ENCODE results near the gene ATP9B. TPM values are rescaled to one million over a fixed set of nuclear protein-coding genes. Genes with fewer than 3 reads are reported as not detected.

Gene ATP9B
- total RNA-seq, 8 experiments from 2014 or later: 15.6 to 44.1 (median 21.6) TPM

DNA sequence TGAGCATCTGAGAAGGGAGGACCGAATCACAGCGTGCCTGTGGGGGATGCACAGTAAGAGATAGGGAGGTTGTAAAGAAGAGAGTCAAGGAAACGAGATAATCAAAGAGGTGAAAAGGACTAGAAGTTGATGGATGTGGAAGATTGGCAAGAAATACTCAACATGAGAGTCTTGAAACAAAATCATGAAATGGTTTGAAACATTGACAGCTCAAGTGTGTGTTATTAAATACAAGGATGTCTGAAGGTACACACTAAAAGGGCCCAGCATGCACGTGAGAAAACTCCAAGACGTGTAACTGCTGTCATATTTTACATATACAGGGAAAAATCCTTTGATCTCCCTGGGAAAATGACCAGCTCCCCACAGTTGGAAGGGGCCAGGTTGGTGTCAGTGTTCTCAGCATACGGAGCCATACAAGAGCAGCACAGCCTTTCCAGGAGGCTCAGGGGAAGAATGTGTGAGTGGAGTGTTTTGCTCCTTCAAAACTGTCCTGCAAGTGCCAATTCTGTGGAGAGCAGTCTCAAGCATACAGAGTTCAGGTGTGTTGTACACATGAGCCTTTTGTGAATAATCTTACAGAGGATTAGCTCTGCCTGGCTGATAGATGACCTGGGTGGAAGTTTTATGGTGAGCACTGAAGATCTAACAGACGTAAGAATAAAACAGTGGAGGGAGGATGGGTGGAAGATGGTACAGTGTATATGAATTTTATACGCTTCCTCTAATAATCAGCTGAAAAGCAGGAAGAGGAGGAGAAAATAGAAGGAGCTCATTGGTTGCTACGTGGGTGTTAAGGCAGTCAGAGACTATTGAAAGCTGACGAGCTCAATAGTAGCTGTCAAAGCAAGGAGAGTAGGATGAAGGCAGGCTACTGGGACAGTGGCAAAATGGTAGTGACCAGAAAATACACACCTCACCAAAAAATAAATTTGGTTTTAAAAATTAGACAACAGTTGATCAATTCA lies 126.8 kb downstream of the ATP9B start:
- WGBS, 10 experiments: 80 to 100% (median 88%) methylated on average over 1 to 10 of the region's 10 CpGs
- Histone ChIP-seq H3K27ac (no peak overlapping the region), H3K4me3 (no peak overlapping the region), H3K4me1 (replicated peaks in 1 of 2) (no peaks in the 10 kb centered on the region)
- peak in 1 of 8 experiments; percentile 21 for ATAC-seq (replicated peaks in 6 of 8)
- in situ Hi-C loops (cut with MboI; ENCODE audit: low pct_unique_long_range_greater_than_20kb in 2 of 9, low sequenced_read_pairs in 9 of 9, unreplicated experiment in 9 of 9): no loop called here

DNA sequence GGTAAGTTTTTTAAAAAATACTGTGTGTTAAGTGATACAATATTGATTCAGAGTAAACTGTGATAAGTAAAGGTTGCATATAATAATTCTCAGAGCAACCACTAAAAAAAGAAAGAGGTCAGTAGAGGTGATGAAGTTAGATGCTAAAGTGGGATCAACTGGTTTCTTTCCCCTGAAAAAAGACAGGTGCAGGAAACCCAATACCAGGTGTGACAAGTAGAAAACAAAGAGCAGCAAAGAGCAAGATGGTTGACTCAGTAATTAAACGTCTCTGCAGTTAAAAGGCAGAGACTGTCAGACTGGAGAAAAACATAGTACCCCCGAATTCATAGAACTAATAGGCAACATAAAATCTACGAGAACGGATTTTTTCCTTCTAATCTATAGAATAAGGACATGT lies 128.3 kb downstream of the ATP9B start:
- ATAC-seq (replicated peaks in 6 of 8): no peak
- in situ Hi-C loops (cut with MboI; ENCODE audit: low pct_unique_long_range_greater_than_20kb in 2 of 9, low sequenced_read_pairs in 9 of 9, unreplicated experiment in 9 of 9): no loop called here
- 78 to 100% (median 91%) methylated on average over 3 to 4 of the region's 4 CpGs; no CpG with 5 or more reads in 2 of the 10 experiments for WGBS, 10 experiments
- Histone ChIP-seq H3K27ac (no peak overlapping the region), H3K4me3 (no peak overlapping the region), H3K4me1 (replicated peaks in 1 of 2) (no peaks in the 10 kb centered on the region)

DNA sequence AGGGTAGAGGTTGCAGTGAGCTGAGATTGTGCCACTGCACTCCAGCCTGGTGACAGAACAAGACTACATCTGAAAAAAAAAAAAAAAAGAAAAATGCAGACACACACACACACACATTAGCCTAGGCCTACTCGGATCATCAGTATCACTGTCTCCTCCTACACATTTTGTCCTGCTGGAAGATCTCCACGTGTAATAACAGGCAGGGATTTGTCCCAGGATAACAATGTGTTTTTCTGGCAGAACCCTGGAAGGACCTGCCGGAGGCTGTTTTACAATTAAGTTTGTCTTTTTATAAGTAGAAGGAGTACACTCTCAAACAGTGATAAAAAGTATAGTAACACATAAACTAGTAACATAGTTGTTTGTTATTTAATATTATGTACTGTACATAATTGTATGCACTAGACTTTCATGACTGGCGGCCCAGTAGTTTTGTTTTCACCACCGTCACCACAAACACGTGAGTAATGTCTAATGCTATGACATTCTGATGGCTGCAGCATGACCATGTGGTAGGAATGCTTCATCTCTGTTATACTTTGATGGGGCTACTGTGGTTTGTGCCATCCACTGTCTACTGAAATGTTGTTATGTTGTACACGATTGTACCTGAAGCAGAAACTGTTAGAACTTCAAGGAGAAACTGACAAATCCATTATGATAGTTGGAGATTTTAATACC lies 130.6 kb downstream of the ATP9B start:
- Histone ChIP-seq H3K4me3 (no peak overlapping the region), H3K27ac (no peak overlapping the region), H3K4me1 (replicated peaks in 1 of 2) (no peaks in the 10 kb centered on the region)
- ATAC-seq (replicated peaks in 6 of 8): peak in 1 of 8 experiments; percentile 40
- 30 to 100% (median 94%) methylated on average over 1 to 7 of the region's 7 CpGs for WGBS, 10 experiments
- in situ Hi-C loops (cut with MboI; ENCODE audit: low pct_unique_long_range_greater_than_20kb in 2 of 9, low sequenced_read_pairs in 9 of 9, unreplicated experiment in 9 of 9): no loop called here

DNA sequence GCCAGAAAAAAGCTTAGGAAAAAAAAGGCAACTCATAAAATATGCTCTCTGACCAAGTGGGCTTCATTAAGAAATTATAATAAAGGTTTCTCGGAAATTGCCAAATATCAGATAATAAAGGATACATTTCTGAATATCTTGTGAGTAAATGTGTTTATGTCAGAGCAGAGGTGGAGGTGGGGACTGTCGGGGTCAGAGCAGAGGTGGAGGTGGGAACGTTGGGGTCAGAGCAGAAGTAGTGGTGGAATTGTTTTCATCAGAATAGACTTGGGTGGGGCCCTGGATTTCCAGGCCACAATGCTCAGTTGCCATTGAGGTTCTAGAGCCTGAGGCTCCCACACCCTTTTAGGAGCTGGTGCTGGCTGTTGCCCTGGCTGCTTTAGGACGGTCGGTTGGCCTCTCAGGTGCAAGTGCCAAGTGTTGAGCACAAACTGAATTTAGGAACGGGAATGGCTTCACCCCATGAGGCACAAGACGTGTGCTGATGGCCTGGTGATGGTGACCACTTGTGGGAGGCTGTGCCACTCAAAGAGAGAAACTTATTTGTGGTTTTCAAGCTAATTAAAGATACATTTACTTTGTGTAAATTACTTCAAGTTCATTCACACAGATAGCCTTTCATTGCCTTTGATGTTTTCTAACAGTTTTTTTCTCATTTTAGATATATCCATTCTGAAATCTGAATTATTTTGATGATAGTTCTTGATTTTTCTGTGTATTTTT lies 131.5 kb downstream of the ATP9B start:
- in situ Hi-C loops (cut with MboI; ENCODE audit: low pct_unique_long_range_greater_than_20kb in 2 of 9, low sequenced_read_pairs in 9 of 9, unreplicated experiment in 9 of 9): no loop called here
- H3K4me3 ChIP-seq: no peak overlapping the region
- 25 to 100% (median 68%) methylated on average over 1 to 4 of the region's 7 CpGs; no CpG with 5 or more reads in 4 of the 10 experiments for WGBS, 10 experiments
- peak in 2 of 8 experiments; percentile 24 to 51 for ATAC-seq (replicated peaks in 6 of 8)
- H3K4me1 ChIP-seq (replicated peaks in 1 of 2): no peaks in the 10 kb centered on the region
- H3K27ac ChIP-seq: no peak overlapping the region

DNA sequence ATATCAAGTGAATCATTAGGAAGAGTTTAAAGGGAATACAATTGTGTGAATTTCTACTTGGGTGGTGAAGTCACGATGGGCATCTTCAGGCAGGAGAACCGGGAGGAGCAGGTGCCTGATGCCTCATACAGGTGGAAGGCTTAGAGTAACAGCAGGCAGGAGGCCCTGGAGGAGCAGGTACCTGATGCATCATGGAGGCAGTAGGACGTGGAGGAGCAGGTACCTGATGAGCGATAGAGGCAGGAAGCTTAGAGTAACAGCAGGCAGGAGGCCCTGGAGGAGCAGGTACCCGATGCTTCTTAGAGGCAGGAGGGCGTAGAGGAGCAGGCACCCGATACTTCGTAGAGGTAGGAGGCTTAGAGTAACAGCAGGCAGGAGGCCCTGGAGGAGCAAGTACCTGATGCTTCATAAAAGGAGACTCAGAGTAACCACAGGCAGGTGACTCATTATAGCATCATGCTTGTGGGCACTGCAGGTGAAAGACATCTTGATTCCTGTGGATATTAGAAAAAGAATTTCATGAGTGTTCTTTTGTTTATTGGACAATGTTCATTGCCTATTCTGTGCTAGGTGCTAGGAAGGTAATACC lies 133.9 kb downstream of the ATP9B start:
- in situ Hi-C loops (cut with MboI; ENCODE audit: low pct_unique_long_range_greater_than_20kb in 2 of 9, low sequenced_read_pairs in 9 of 9, unreplicated experiment in 9 of 9): no loop called here
- 80 to 100% (median 96%) methylated on average over 1 to 6 of the region's 8 CpGs; no CpG with 5 or more reads in 1 of the 10 experiments for WGBS, 10 experiments
- no peak for ATAC-seq (replicated peaks in 6 of 8)
- no peaks in the 10 kb centered on the region for H3K4me1 ChIP-seq (replicated peaks in 1 of 2)
- H3K27ac ChIP-seq: no peak overlapping the region
- H3K4me3 ChIP-seq: no peak overlapping the region

DNA sequence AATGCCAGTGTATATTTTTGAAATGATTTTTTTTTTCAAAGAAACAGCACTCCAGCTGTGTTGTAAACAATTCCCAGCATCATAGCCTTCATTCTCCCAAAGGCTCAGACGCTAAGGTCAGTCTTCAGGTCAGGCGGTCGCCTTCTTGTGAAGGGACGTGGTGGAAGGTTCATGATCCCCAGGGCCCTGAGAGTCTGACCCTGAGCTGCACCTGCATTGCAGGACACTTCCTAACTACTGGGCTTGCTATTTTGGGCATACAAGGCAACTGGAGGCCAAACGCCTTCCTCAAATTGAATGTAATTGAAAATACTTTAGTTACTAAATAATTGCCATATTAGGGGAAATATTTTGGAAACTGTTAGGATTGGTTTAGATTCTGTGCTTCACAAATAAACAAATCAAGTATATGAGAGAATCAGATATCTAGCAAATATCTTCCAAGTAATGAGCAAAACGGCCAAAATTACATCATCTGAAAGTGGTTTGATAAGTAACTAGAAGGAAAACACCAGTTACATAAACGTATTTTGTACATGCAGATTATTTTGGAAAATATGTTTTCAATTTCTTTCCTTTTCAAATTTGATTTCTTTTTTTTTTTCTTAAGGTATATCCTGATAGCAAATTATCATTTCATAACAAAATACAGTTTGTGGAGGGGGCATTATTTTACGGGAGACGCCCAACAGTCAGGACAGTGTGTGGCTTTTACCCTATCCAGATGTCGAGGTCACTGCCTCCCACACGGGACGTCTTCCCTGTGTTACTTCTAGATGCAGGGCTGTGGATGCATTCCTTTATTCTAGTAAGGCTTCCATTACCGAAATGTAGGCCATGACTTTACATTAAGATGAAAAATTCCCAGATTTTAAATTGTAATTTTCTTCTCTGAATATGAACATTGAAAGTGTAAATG lies 136.0 kb downstream of the ATP9B start:
- ATAC-seq (replicated peaks in 6 of 8): no peak
- H3K27ac ChIP-seq: no peak overlapping the region
- H3K4me3 ChIP-seq: no peak overlapping the region
- 74 to 98% (median 85%) methylated on average over 1 to 13 of the region's 13 CpGs for WGBS, 10 experiments
- H3K4me1 ChIP-seq (replicated peaks in 1 of 2): no peaks in the 10 kb centered on the region
- in situ Hi-C loops (cut with MboI; ENCODE audit: low pct_unique_long_range_greater_than_20kb in 2 of 9, low sequenced_read_pairs in 9 of 9, unreplicated experiment in 9 of 9): no loop called here

DNA sequence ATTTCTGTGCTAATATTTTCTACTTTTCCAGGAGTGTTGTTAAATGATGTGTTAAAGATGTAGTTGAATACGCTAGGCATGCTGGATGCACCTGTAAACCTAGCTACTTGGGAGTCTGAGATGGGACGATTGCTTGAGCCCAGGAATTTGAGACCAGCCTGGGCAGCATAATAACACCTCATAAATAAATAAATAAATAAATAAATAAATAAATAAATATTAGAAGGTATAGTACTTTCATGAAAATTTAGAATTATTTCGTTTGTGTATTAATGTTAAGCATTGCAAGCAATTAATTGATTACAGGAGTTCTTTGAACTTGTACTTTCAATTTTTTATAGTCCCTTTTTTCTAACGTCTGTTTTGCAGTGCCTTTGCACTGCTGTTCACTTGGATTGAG lies 137.2 kb downstream of the ATP9B start:
- Histone ChIP-seq H3K4me3 (no peak overlapping the region), H3K4me1 (replicated peaks in 1 of 2) (no peaks in the 10 kb centered on the region), H3K27ac (no peak overlapping the region)
- in situ Hi-C loops (cut with MboI; ENCODE audit: low pct_unique_long_range_greater_than_20kb in 2 of 9, low sequenced_read_pairs in 9 of 9, unreplicated experiment in 9 of 9): no loop called here
- 70 to 100% (median 84%) methylated on average over 1 to 4 of the region's 4 CpGs; no CpG with 5 or more reads in 1 of the 10 experiments for whole genome bisulfite sequencing, 10 experiments
- no peak for ATAC-seq (replicated peaks in 6 of 8)

DNA sequence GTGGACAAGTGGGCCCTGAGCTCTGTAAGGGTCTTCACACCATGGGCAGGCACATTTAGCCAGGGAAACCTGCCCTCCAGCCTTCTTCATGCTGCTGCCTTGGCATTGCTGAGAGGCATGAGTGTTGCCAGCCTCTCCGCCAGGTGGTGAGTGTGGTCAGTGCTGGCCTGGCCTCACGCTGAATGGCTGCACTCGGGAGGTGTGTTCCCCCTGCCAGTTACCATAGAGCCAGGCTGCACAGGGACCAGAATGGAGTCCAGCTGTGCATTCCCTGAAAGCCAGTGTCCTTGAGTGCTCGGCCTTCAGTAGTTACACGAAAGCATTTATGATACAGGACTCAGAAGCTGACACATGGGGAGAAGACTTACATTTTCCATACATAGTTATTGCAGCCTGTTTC lies 139.7 kb downstream of the ATP9B start:
- in situ Hi-C loops (cut with MboI; ENCODE audit: low pct_unique_long_range_greater_than_20kb in 2 of 9, low sequenced_read_pairs in 9 of 9, unreplicated experiment in 9 of 9): no loop called here
- Histone ChIP-seq H3K4me1 (replicated peaks in 1 of 2) (peaks cover 0 to 2% of the 10 kb centered on the region in 2 donors), H3K27ac (no peak overlapping the region), H3K4me3 (no peak overlapping the region)
- ATAC-seq (replicated peaks in 6 of 8): peak in 3 of 8 experiments; percentile 27 to 96 (median 31)
- WGBS, 10 experiments: 77 to 100% (median 88%) methylated on average over 1 to 4 of the region's 5 CpGs; no CpG with 5 or more reads in 2 of the 10 experiments

DNA sequence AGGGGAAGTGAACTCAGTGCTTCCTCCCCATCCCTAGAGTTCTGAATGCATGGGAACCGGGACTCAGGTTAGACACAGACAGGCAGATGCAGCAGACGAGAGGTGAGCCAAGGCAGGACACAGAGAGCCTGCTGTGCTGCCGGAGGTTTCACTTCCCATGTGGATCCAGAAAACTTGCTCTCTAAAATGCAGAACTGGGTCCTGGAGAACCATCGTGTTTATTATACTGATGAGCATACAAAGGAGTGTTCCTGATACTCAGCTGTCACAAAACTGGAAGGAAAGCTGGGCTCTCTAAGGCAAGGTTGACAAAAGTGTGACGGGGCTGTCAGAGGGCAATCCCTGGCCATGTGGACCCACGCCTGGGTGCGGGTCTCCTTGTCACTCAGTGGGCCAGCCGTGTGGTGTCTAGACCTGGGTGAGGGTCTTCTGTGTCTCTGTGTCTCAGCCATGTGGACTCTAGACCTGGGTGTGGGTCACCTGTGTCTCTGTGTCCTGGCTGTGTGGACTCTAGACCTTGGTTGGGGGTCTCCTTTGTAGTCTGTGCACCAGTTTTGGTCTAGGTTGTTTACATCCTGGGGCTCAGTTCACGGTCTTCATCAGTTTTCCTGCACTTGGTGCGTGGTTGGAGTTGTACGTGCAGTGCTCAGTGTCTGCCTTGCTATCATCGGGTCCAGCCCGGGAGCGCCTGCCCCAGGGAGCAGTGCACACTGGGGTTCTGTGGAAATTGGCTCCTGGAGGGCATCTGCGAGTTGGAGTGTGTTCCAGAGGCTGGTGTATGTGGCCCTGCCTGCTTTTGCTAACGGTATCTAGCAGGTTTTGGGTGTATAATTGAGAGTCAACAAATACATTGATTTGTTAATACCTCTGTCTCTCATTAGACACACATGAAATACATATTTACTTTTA lies 141.1 kb downstream of the ATP9B start:
- no peak overlapping the region for H3K27ac ChIP-seq
- in situ Hi-C loops (cut with MboI; ENCODE audit: low pct_unique_long_range_greater_than_20kb in 2 of 9, low sequenced_read_pairs in 9 of 9, unreplicated experiment in 9 of 9): no loop called here
- 71 to 100% (median 93%) methylated on average over 2 to 6 of the region's 16 CpGs; no CpG with 5 or more reads in 2 of the 10 experiments for WGBS, 10 experiments

DNA sequence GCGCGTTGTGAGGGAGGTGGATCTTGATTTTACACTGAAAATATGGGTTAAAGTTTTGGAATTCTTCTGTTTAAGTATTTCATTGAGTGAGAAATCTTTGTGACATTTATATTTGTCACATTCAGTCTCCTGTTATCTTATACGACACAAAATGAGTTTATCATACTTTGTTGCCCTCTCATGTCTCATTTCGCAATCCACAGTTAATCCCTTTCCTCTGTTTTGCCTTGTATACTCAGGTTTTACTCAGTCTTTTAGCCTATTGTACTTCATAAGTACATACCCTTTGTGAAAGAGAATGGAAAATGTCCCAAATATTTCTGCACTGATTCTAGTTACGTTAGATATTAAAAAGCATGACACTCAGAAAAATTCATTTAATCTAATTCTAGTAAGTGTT lies 142.7 kb downstream of the ATP9B start:
- 75 to 100% (median 89%) methylated on average over 2 to 5 of the region's 5 CpGs for WGBS, 10 experiments

More for the DNA sequence above, 141.1 kb downstream of the ATP9B start:
- Histone ChIP-seq H3K4me3 (no peak overlapping the region), H3K4me1 (replicated peaks in 1 of 2) (peaks cover 0 to 7% of the 10 kb centered on the region in 2 donors)
- no peak for ATAC-seq (replicated peaks in 6 of 8)

DNA sequence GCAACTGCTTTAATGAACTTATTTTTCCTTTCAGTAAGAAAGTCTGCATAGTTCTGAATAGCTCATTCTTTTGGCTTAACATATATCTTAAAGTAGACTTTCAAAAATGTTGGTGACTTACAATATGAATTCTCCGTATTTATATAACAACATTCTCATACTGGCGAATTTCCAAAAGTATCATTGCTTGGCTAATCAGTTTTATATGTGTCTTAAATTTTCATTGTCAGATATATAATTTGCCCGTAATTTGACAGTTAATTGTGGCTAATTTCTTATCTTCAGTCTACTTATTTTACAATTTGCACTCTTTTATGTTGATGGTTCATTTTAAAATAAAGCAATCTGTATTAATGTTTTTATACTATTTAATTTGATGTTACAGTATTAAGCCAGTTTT lies 144.9 kb downstream of the ATP9B start:
- WGBS, 10 experiments: 86 to 100% (median 96%) methylated on average over 2 to 3 of the region's 3 CpGs
- in situ Hi-C loops (cut with MboI; ENCODE audit: low pct_unique_long_range_greater_than_20kb in 2 of 9, low sequenced_read_pairs in 9 of 9, unreplicated experiment in 9 of 9): no loop called here
- H3K4me3 ChIP-seq: no peak overlapping the region
- peaks cover 0 to 7% of the 10 kb centered on the region in 2 donors for H3K4me1 ChIP-seq (replicated peaks in 1 of 2)
- no peak overlapping the region for H3K27ac ChIP-seq
- no peak for ATAC-seq (replicated peaks in 6 of 8)

More for the DNA sequence above, 142.7 kb downstream of the ATP9B start:
- Histone ChIP-seq H3K4me1 (replicated peaks in 1 of 2) (peaks cover 0 to 7% of the 10 kb centered on the region in 2 donors), H3K27ac (no peak overlapping the region), H3K4me3 (no peak overlapping the region)
- in situ Hi-C loops (cut with MboI; ENCODE audit: low pct_unique_long_range_greater_than_20kb in 2 of 9, low sequenced_read_pairs in 9 of 9, unreplicated experiment in 9 of 9): no loop called here
- ATAC-seq (replicated peaks in 6 of 8): no peak

All from motor neuron (in vitro differentiated cells).